ENCODE measurements around the gene MGAT4B.

Gene MGAT4B

GRCh38 chr5:179768326-179769085, 38.2 kb downstream of the MGAT4B start:
- no peak for DNase-seq

GRCh38 chr5:179767496-179768100, 39.1 kb downstream of the MGAT4B start:
- DNase-seq, result peak; percentile 24 to 60 (median 47)

DNA sequence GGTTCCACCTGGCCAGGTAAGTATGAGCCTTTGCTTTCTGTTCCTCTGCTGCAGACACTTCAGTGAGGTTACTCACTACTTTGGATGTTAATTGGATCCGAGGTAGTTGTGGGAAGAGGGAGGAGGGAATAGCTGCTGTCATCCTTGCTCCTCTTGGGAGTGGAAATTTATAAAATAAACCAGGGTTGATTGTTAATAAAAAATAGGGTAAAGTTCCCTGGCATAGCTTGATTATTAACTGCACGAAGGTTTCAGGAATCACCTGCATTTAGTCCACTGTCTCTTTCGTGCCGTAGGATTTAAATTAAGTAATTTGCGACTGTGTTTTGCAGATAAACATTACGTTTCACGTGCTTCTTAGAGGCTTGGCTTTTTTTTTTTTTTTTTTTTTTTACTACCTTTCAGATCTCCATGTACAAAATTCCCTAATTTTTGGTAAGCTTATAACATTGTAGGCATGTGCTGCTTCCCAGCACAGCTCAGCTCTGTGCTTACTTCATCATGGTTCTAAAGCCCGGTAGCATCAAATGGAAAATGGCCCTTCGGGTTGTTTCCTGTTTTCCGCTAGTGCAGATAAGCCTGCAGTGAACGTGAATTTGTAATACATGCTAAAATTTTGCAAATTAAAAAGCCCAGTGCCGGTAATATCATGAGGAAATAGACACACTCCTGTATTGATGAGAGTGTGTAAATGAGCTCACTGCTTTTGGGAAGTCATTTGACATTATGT, 39.8 kb downstream of the MGAT4B start:
- DNase-seq, result peak in 1 of 3 donors; percentile 20

DNA sequence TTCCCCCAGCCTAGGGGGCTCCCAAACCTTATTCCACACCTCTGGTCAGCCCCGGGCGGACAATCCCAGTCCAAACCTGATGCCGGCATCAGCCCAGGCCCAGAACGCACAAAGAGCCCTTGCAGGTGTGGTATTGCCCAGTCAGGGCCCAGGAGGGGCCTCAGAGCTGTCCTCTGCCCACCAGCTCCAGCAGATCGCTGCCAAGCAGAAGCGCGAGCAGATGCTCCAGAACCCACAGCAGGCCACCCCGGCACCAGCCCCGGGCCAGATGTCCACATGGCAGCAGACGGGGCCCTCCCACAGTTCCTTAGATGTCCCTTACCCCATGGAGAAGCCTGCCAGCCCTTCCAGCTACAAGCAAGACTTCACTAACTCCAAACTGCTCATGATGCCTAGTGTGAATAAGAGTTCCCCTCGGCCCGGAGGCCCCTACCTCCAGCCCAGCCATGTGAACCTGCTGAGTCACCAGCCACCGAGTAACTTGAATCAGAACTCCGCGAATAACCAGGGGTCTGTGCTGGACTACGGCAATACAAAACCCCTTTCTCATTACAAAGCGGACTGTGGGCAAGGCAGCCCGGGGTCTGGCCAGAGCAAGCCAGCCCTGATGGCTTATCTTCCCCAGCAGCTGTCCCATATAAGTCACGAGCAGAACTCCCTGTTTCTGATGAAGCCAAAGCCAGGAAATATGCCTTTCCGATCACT, 40.5 kb downstream of the MGAT4B start:
- DNase-seq, result peak; percentile 63 to 70 (median 68)

- peak; percentile 67 to 78 (median 74) for DNase-seq
Observed at GRCh38 chr5:179765400-179765799, 41.3 kb downstream of the MGAT4B start.

GRCh38 chr5:179764056-179764455, 42.6 kb downstream of the MGAT4B start:
- DNase-seq, result no peak

- DNase-seq, result peak; percentile 74 to 76 (median 74)
Observed at GRCh38 chr5:179763215-179763945, 43.3 kb downstream of the MGAT4B start.

GRCh38 chr5:179762781-179763176, 43.9 kb downstream of the MGAT4B start:
- no peak for DNase-seq

- peak; percentile 44 to 57 (median 53) for DNase-seq
Observed at GRCh38 chr5:179762079-179762780, 44.4 kb downstream of the MGAT4B start.

DNA sequence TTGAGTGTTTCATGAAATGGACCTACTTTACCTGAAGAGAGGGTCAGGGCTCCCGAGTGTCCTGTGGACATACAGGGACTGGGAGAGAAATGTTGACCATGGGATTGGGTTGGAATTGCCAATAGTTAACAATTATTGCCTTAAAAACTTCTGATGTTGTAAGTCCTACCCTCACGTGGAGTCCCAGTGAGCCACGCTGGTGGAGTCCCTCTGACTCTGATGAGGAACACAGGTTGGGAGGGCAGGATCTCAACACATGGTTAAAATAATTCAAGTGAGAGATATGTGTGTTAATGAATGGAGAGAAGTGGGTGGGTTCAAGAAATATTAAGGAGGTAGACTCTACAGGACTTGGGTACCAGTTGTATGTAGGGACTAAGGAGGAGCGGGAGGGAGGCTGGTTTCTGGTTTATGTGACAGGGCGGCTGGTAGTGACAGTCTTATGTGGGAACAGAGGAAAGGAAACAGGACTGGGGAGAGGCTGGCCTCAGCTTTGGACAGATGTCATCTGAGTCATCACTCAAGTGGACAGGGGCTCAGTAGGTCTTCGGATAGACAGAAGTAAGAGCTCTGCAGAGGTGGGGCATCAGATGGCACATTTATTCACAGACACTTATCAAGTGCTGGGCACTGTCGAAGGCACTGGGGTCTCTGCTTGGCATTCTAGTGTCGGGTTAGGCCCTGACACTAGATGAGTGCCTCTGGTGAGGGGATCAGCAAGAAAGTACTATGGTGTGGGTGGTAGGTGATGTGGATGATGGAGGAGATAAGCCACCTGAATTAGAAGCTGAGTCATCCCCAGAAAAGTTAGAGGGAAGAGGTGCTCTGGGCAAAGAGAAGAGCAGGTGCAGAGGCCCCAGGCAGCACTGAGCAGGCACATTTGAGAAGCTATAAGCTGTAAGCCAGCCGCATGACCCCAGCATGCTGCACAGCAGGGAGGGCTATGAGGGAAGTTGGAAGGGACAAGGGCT, 46.8 kb downstream of the MGAT4B start:
- DNase-seq, result peak; percentile 57 to 61 (median 59)

GRCh38 chr5:179758955-179759354, 47.7 kb downstream of the MGAT4B start:
- DNase-seq, result peak; percentile 43 to 74 (median 48)

DNA sequence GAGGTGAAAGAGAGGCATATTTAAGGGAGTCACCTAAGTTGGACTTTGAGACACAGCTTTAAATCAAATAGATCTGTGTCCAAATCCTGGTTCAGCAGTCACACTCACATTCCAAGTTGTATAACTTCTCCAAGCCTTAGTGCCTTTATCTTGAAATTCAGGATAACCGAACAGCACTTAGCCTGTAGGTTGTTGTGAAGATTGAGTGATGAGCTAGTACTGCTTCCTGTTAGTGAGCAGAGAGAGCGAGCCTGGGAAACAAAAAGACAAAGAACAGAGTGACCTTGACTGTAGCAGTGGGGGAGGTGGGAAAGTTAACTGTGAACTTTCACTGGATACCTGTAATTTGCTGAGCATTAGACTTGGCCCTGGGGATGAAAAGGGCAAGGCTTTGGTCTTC, 51.6 kb downstream of the MGAT4B start:
- DNase-seq, result no peak

DNA sequence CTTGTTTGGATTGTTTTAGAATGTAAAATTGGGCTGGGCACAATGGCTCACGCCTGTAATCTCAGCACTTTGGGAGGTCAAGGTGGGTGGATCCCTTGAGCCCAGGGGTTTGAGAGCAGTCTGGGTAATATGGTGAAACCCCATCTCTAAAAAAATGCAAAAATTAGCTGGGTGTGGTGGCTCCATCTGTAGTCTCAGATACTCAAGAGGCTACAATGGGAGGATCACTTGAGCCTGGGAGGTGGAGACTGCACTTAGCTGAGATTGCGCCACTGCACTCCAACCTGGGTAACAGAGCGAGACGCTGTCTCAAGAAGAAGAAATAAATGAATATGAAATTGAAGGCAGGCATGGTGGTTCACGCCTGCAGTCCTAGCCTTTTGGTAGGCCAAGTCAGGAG, 52.7 kb downstream of the MGAT4B start:
- no peak for DNase-seq

- DNase-seq, result no peak
Observed at GRCh38 chr5:179749857-179750508, 56.7 kb downstream of the MGAT4B start.

DNA sequence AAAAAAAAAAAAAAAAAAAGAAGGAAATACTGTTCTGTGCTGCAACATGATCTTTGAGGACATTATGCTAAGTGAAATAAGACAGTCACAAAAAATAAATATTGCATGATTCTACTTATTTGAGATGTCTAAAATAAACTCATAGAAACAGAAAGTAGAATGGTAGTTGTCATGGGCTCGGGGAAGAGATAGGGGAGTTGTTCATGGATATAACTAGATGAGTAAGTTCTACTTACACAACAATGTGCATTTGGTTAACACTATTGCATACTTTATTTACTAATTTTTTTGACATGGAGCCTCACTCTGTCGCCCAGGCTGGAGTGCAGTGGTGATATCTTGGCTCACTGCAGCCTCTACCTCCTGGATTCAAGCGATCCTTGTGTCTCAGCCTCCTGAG, 58.9 kb downstream of the MGAT4B start:
- peak; percentile 55 to 90 (median 70) for DNase-seq
